Measurements from ENCODE around the gene ITGBL1. TPM values are rescaled to one million over a fixed set of nuclear protein-coding genes. Genes with fewer than 3 reads are reported as not detected.

ITGBL1 gene
- total RNA-seq, 2 donors from 2014 or later: not detected

DNA sequence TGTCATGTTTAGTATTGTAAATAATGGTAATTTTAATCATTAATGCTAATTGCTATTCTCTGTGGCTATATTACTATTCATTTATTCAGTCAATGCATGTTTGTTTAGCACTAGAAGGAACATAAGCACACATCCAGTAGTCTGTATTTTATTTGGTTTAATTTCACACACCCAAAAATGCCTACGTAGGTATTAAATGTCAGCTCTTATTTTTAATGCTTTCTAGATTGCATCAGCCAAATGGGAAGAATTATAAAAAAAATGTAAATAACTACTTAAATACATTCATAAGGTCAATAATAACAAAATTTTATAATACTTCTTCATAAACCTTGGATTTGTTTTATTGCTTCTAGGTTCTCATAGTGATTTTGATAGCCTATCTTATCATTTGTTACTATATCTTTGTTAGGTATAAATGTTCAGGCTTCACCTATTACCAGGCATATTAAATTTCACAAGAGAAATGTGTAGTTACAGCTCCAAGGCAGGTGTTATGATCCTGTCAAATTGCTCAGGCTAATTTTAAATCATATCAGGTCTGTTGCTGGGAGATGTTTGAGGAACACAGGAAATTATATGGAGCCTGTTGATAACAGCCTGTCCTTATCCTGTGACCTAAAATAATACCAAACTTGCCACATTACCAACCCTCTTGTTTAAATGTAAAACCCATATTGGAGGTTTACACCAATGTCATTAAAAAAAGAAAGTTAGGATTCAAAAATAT, 34.4 kb downstream of the ITGBL1 start:
- Mint-ChIP-seq H3K27ac (no peak overlapping the region), H3K4me3 (no peak overlapping the region), H3K9me3 (no peaks in the 10 kb centered on the region), H3K4me1 (peaks cover 6% of the 10 kb centered on the region), H3K36me3 (ENCODE audit: low read depth) (no peaks in the 10 kb centered on the region), H3K27me3 (ENCODE audit: insufficient read depth) (peaks cover 21% of the 10 kb centered on the region)
- no peaks in the 10 kb centered on the region for H3K36me3 ChIP-seq (ENCODE audit: control insufficient read depth, insufficient read depth, low read length)
- TF ChIP-seq, protein P1, sequence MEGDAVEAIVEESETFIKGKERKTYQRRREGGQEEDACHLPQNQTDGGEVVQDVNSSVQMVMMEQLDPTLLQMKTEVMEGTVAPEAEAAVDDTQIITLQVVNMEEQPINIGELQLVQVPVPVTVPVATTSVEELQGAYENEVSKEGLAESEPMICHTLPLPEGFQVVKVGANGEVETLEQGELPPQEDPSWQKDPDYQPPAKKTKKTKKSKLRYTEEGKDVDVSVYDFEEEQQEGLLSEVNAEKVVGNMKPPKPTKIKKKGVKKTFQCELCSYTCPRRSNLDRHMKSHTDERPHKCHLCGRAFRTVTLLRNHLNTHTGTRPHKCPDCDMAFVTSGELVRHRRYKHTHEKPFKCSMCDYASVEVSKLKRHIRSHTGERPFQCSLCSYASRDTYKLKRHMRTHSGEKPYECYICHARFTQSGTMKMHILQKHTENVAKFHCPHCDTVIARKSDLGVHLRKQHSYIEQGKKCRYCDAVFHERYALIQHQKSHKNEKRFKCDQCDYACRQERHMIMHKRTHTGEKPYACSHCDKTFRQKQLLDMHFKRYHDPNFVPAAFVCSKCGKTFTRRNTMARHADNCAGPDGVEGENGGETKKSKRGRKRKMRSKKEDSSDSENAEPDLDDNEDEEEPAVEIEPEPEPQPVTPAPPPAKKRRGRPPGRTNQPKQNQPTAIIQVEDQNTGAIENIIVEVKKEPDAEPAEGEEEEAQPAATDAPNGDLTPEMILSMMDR (conservative IDR thresholded peaks at IDR 0.05): no peak
- no peaks in the 10 kb centered on the region for H3K4me1 ChIP-seq (ENCODE audit: control insufficient read depth, insufficient read depth, low read length)
- WGBS, 2 experiments (ENCODE audit: insufficient coverage in 1 of 2, insufficient read length in 1 of 2): 80 to 100% methylated on average over 1 of the region's 1 CpG
- H3K9me3 ChIP-seq (ENCODE audit: control insufficient read depth, low read length): no peaks in the 10 kb centered on the region
- no peak overlapping the region for H3K4me3 ChIP-seq (ENCODE audit: low read length)
- H3K9ac ChIP-seq (ENCODE audit: extremely low read depth, low read length, poor library complexity, severe bottlenecking): no peak overlapping the region
- peaks cover 59% of the 10 kb centered on the region for H3K27me3 ChIP-seq (ENCODE audit: control insufficient read depth, insufficient read depth, low read length, poor library complexity, severe bottlenecking)
- no peak for DNase-seq
- no peak overlapping the region for H3K27ac ChIP-seq (ENCODE audit: low read depth, low read length)

DNA sequence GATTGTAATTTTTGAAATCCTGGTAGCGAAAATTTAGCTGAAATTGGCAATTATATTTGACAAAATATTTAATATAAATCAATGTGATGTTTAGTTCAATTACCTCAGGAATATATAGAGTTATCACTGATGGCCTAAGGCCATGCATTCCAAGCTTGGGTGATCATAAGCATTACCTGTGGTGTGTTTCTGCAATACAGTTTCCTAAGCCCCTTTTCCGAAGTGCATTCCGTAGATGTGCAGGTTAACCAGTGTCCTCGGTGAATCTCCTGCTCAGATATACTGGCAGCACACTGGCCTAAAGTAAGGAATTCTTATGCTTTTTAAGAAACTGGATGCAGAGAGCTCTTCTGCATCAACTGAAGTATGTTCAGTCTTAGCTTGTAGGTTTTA, 35.0 kb downstream of the ITGBL1 start:
- H3K36me3 Mint-ChIP-seq (ENCODE audit: low read depth): no peaks in the 10 kb centered on the region
- no peak overlapping the region for H3K27ac Mint-ChIP-seq
- no peaks in the 10 kb centered on the region for H3K9me3 ChIP-seq (ENCODE audit: control insufficient read depth, low read length)
- H3K4me1 ChIP-seq (ENCODE audit: control insufficient read depth, insufficient read depth, low read length): no peaks in the 10 kb centered on the region
- no peak overlapping the region for H3K4me3 ChIP-seq (ENCODE audit: low read length)
- H3K27ac ChIP-seq (ENCODE audit: low read depth, low read length): no peak overlapping the region
- no peaks in the 10 kb centered on the region for H3K36me3 ChIP-seq (ENCODE audit: control insufficient read depth, insufficient read depth, low read length)
- H3K27me3 Mint-ChIP-seq (ENCODE audit: insufficient read depth): peaks cover 18% of the 10 kb centered on the region
- no peaks in the 10 kb centered on the region for H3K9me3 Mint-ChIP-seq
- no peak overlapping the region for H3K9ac ChIP-seq (ENCODE audit: extremely low read depth, low read length, poor library complexity, severe bottlenecking)
- H3K4me3 Mint-ChIP-seq: no peak overlapping the region
- TF ChIP-seq, protein P1 (conservative IDR thresholded peaks at IDR 0.05): no peak
- no peak for DNase-seq
- 93 to 94% methylated on average over 3 to 4 of the region's 4 CpGs for WGBS, 2 experiments (ENCODE audit: insufficient coverage in 1 of 2, insufficient read length in 1 of 2)
- peaks cover 6% of the 10 kb centered on the region for H3K4me1 Mint-ChIP-seq
- peaks cover 54% of the 10 kb centered on the region for H3K27me3 ChIP-seq (ENCODE audit: control insufficient read depth, insufficient read depth, low read length, poor library complexity, severe bottlenecking)

DNA sequence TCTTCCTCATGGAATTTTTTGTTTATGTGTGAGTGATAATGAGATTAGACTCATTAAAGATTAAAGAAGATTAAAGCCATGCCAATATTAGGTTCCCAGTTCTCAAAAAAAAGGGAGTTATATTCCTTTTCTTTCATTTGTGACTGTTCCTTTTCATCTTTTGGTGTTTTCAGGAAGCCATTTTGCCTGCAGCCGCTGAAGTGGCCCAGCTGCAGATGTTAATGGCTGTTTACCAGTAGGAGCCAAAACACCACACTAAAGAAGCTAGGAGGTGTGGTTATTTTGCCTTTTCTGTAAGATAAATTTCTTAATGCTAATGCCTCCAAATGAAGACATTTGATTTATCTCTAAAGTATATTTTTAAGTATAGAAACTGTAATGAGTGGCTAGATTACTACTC, 36.3 kb downstream of the ITGBL1 start:
- Histone ChIP-seq H3K27ac (ENCODE audit: low read depth, low read length) (no peak overlapping the region), H3K36me3 (ENCODE audit: control insufficient read depth, insufficient read depth, low read length) (no peaks in the 10 kb centered on the region), H3K27me3 (ENCODE audit: control insufficient read depth, insufficient read depth, low read length, poor library complexity, severe bottlenecking) (peaks cover 49% of the 10 kb centered on the region), H3K9ac (ENCODE audit: extremely low read depth, low read length, poor library complexity, severe bottlenecking) (no peak overlapping the region), H3K9me3 (ENCODE audit: control insufficient read depth, low read length) (no peaks in the 10 kb centered on the region), H3K4me1 (ENCODE audit: control insufficient read depth, insufficient read depth, low read length) (no peaks in the 10 kb centered on the region), H3K4me3 (ENCODE audit: low read length) (no peak overlapping the region)
- 95% methylated on average over 1 of the region's 1 CpG; no CpG with 5 or more reads in 1 of the 2 experiments for WGBS, 2 experiments (ENCODE audit: insufficient coverage in 1 of 2, insufficient read length in 1 of 2)
- Mint-ChIP-seq H3K4me3 (no peak overlapping the region), H3K36me3 (ENCODE audit: low read depth) (no peaks in the 10 kb centered on the region), H3K9me3 (no peaks in the 10 kb centered on the region), H3K4me1 (peaks cover 6% of the 10 kb centered on the region), H3K27me3 (ENCODE audit: insufficient read depth) (peaks cover 14% of the 10 kb centered on the region), H3K27ac (no peak overlapping the region)
- no peak for DNase-seq
- TF ChIP-seq, protein P1 (conservative IDR thresholded peaks at IDR 0.05): no peak

Data from endodermal cell (in vitro differentiated cells).